HepG2 (cell line): Measurements from ENCODE around the gene CARMIL3.

Experiments used
- AFF4 ChIP-seq: sonication (generic); formaldehyde crosslinking; IDR thresholded peaks from 2 replicates; pipeline ENCODE4 v1.4.0; 2020; ENCODE audit warnings: missing genetic modification reagents
- CC2D1A ChIP-seq: sonication (generic); formaldehyde crosslinking; IDR thresholded peaks from 2 replicates; pipeline ENCODE4 v1.8.1; 2023; ENCODE audit warnings: mild to moderate bottlenecking, missing genetic modification reagents
- CEBPB ChIP-seq: IDR thresholded peaks from 2 replicates; pipeline ENCODE4 v1.6.1; 2011; ENCODE audit warnings: low read depth, low read length, improper control_type of control experiment, borderline replicate concordance
- CTCF ChIP-seq: sonication (generic); formaldehyde crosslinking; IDR thresholded peaks from 2 replicates; pipeline ENCODE4 v1.5.0; 2020; ENCODE audit warnings: mild to moderate bottlenecking, missing genetic modification reagents, moderate library complexity
- GTF3A ChIP-seq: sonication (generic); formaldehyde crosslinking; conservative IDR thresholded peaks from 2 replicates; pipeline ENCODE4 v1.4.0; 2020; ENCODE audit warnings: mild to moderate bottlenecking, missing genetic modification reagents
- HDAC2 ChIP-seq: sonication (generic); formaldehyde crosslinking; IDR thresholded peaks from 2 replicates; pipeline ENCODE4 v1.4.0; 2020; ENCODE audit warnings: missing genetic modification reagents
- NCOA2 ChIP-seq: sonication (generic); formaldehyde crosslinking; IDR thresholded peaks from 2 replicates; pipeline ENCODE4 v1.8.0; 2022; ENCODE audit warnings: inconsistent platforms
- NFIC ChIP-seq: IDR thresholded peaks from 2 replicates; pipeline ENCODE4 v1.6.1; 2012; ENCODE audit warnings: mild to moderate bottlenecking, low read length, inconsistent platforms
- POLR2A ChIP-seq, 2 experiments: IDR thresholded peaks; 2 replicates each; pipeline ENCODE4 v1.6.1; 2011; ENCODE audit warnings: low read depth in 2 of 2, low read length in 2 of 2, mild to moderate bottlenecking in 1 of 2, moderate library complexity in 1 of 2; ENCODE audit not compliant: insufficient read depth in 1 of 2
- TBP ChIP-seq: sonication (generic); formaldehyde crosslinking; IDR thresholded peaks from 2 replicates; pipeline ENCODE4 v1.5.0; 2020; ENCODE audit warnings: missing genetic modification reagents
- TFE3 ChIP-seq: IDR thresholded peaks from 2 replicates; pipeline ENCODE4 v1.6.1; 2016

- no peak for TF ChIP-seq NCOA2 (CRISPR knock-in tag)
- TF ChIP-seq GTF3A: no peak
- no peak for TF ChIP-seq POLR2A (IDR thresholded peaks at IDR 0.05; ENCODE audit: insufficient read depth in 1 of 2, low read depth in 2 of 2, low read length in 2 of 2)
- no peak for TF ChIP-seq TFE3 (CRISPR knock-in tag)
- TF ChIP-seq NFIC: no peak
- TF ChIP-seq CC2D1A (CRISPR knock-in tag): no peak
- no peak for TF ChIP-seq CTCF (CRISPR knock-in tag)
- no peak for TF ChIP-seq AFF4 (CRISPR knock-in tag)
- TF ChIP-seq TBP: no peak
- TF ChIP-seq HDAC2: no peak
- no peak for TF ChIP-seq CEBPB
These were observed 9.1 kb upstream of the CARMIL3 start for GRCh38 chr14:24042746-24043145.
